Measurements from ENCODE around the gene PRTG. TPM values are rescaled to one million over a fixed set of nuclear protein-coding genes. Genes with fewer than 3 reads are reported as not detected.
"Not testable (repeated sequence)": the region's sequence is repeated elsewhere in the genome, so short reads cannot be mapped to it uniquely, and the experiment has no call there.

PRTG gene
- total and polyA plus RNA-seq, 4 donors, result 0.05 to 2.4 (median 0.25) TPM

DNA sequence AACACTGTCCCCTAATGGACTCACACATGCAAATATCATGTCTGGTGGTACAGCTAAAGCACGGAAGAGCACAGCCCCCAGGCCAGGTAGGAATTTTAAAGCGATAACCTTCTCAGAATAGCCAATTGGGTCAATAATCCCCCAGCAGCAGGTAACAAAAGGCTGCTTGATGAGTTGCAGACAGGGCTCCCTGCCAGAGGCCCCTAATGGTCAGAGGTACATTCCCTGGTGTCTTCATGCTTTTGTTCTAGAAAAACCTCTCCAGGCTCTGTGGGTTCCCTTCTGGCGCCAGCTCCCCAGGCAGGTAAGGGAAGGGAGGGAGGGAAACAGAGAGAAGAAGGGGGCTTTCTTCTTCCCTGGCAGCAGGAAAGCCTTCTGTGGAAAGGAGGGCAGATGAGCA, 43.4 kb upstream of the PRTG start (continued):
- TF ChIP-seq, protein P1, sequence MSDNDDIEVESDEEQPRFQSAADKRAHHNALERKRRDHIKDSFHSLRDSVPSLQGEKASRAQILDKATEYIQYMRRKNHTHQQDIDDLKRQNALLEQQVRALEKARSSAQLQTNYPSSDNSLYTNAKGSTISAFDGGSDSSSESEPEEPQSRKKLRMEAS (IDR thresholded peaks at IDR 0.05), result no peak
- TF ChIP-seq GABPA (IDR thresholded peaks at IDR 0.05 in 1 of 2, conservative IDR thresholded peaks at IDR 0.05 in 1 of 2) (no peak), EGR1 (IDR thresholded peaks at IDR 0.05; ENCODE audit: low read depth in 2 of 2) (no peak), HNF4G (IDR thresholded peaks at IDR 0.05) (no peak), FOXA2 (IDR thresholded peaks at IDR 0.05) (no peak)
- TF ChIP-seq, protein P2, sequence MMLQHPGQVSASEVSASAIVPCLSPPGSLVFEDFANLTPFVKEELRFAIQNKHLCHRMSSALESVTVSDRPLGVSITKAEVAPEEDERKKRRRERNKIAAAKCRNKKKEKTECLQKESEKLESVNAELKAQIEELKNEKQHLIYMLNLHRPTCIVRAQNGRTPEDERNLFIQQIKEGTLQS (IDR thresholded peaks at IDR 0.05), result no peak
- TF ChIP-seq, protein P3, sequence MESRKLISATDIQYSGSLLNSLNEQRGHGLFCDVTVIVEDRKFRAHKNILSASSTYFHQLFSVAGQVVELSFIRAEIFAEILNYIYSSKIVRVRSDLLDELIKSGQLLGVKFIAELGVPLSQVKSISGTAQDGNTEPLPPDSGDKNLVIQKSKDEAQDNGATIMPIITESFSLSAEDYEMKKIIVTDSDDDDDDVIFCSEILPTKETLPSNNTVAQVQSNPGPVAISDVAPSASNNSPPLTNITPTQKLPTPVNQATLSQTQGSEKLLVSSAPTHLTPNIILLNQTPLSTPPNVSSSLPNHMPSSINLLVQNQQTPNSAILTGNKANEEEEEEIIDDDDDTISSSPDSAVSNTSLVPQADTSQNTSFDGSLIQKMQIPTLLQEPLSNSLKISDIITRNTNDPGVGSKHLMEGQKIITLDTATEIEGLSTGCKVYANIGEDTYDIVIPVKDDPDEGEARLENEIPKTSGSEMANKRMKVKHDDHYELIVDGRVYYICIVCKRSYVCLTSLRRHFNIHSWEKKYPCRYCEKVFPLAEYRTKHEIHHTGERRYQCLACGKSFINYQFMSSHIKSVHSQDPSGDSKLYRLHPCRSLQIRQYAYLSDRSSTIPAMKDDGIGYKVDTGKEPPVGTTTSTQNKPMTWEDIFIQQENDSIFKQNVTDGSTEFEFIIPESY (IDR thresholded peaks at IDR 0.05), result no peak

DNA sequence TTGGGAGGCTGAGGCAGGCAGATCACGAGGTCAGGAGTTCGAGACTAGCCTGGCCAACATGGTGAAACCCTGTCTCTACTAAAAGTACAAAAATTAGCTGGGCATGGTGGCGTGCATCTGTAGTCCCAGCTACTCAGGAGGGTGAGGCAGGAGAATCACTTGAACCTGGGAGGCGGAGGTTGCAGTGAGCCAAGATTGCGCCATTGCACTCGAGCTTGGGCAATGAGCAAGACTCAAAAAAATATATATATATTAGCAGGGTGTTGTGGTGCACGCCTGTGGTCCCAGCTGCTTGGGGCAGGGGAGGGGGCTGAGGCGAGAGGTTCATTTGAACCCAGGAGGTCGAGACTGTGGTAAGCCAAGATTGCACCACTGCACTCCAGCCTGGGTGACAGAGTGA, 42.6 kb upstream of the PRTG start:
- WGBS, result 87% methylated on average over 9 of the region's 9 CpGs
- not testable (repeated sequence) for DNase-seq (ENCODE audit: low spot score); H3K9ac ChIP-seq (ENCODE audit: low read depth in 1 of 2, low read length in 2 of 2); H3K4me3 ChIP-seq (ENCODE audit: low read depth in 1 of 3, low read length in 3 of 3); H3K36me3 ChIP-seq (ENCODE audit: control insufficient read depth in 4 of 4, insufficient read depth in 3 of 4, low read depth in 1 of 4, low read length in 3 of 4); H3K27ac ChIP-seq (ENCODE audit: low read depth in 1 of 2, low read length in 2 of 2); H3K27me3 ChIP-seq (ENCODE audit: control insufficient read depth in 4 of 4, insufficient read depth in 4 of 4, low read length in 3 of 4); H3K4me1 ChIP-seq (ENCODE audit: control insufficient read depth in 4 of 4, insufficient read depth in 4 of 4, low read length in 3 of 4); H3K9me3 ChIP-seq (ENCODE audit: control insufficient read depth in 4 of 4, low read length in 3 of 4)

DNA sequence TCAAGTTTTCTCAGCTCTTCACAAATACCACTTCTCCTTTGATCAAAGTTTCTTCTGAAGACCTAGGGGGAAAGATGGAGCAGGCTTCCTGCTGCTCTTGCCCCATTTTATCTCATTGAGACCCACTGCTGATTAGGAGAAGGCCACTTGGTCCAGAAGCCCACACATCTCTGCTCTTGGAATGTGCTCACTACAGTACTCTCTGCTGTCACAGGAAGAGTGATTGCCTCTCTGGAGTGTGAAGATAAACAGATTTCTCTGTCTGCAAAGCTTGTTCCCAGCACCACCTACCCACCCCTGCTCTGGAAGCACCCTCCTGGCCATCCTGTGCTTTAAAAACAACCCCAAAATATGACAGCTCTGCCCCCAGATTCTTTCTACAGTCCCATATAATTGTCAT, 41.3 kb upstream of the PRTG start:
- TF ChIP-seq GABPA (IDR thresholded peaks at IDR 0.05 in 1 of 2, conservative IDR thresholded peaks at IDR 0.05 in 1 of 2) (no peak), SP1 (IDR thresholded peaks at IDR 0.05) (no peak), YY1 (IDR thresholded peaks at IDR 0.05) (no peak), HNF4A (conservative IDR thresholded peaks at IDR 0.05) (no peak), NR2F2 (IDR thresholded peaks at IDR 0.05) (no peak), FOXA1 (IDR thresholded peaks at IDR 0.05) (no peak), FOXA2 (IDR thresholded peaks at IDR 0.05) (no peak), JUND (IDR thresholded peaks at IDR 0.05) (no peak), RAD21 (IDR thresholded peaks at IDR 0.05) (no peak), HNF4G (IDR thresholded peaks at IDR 0.05) (no peak), RXRA (IDR thresholded peaks at IDR 0.05) (no peak), TAF1 (conservative IDR thresholded peaks at IDR 0.05) (no peak)
- TF ChIP-seq, protein P4, sequence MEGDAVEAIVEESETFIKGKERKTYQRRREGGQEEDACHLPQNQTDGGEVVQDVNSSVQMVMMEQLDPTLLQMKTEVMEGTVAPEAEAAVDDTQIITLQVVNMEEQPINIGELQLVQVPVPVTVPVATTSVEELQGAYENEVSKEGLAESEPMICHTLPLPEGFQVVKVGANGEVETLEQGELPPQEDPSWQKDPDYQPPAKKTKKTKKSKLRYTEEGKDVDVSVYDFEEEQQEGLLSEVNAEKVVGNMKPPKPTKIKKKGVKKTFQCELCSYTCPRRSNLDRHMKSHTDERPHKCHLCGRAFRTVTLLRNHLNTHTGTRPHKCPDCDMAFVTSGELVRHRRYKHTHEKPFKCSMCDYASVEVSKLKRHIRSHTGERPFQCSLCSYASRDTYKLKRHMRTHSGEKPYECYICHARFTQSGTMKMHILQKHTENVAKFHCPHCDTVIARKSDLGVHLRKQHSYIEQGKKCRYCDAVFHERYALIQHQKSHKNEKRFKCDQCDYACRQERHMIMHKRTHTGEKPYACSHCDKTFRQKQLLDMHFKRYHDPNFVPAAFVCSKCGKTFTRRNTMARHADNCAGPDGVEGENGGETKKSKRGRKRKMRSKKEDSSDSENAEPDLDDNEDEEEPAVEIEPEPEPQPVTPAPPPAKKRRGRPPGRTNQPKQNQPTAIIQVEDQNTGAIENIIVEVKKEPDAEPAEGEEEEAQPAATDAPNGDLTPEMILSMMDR (IDR thresholded peaks at IDR 0.05; ENCODE audit: low read depth, low read length, missing input control), result no peak
- TF ChIP-seq, protein P5, sequence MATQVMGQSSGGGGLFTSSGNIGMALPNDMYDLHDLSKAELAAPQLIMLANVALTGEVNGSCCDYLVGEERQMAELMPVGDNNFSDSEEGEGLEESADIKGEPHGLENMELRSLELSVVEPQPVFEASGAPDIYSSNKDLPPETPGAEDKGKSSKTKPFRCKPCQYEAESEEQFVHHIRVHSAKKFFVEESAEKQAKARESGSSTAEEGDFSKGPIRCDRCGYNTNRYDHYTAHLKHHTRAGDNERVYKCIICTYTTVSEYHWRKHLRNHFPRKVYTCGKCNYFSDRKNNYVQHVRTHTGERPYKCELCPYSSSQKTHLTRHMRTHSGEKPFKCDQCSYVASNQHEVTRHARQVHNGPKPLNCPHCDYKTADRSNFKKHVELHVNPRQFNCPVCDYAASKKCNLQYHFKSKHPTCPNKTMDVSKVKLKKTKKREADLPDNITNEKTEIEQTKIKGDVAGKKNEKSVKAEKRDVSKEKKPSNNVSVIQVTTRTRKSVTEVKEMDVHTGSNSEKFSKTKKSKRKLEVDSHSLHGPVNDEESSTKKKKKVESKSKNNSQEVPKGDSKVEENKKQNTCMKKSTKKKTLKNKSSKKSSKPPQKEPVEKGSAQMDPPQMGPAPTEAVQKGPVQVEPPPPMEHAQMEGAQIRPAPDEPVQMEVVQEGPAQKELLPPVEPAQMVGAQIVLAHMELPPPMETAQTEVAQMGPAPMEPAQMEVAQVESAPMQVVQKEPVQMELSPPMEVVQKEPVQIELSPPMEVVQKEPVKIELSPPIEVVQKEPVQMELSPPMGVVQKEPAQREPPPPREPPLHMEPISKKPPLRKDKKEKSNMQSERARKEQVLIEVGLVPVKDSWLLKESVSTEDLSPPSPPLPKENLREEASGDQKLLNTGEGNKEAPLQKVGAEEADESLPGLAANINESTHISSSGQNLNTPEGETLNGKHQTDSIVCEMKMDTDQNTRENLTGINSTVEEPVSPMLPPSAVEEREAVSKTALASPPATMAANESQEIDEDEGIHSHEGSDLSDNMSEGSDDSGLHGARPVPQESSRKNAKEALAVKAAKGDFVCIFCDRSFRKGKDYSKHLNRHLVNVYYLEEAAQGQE (IDR thresholded peaks at IDR 0.05), result no peak
- TF ChIP-seq, protein P1 (IDR thresholded peaks at IDR 0.05), result no peak
- TF ChIP-seq, protein P2 (IDR thresholded peaks at IDR 0.05), result no peak
- TF ChIP-seq, protein P3 (IDR thresholded peaks at IDR 0.05), result no peak
- no peaks in the 10 kb centered on the region for H3K9me3 ChIP-seq (ENCODE audit: control insufficient read depth in 4 of 4, low read length in 3 of 4)
- DNase-seq (ENCODE audit: low spot score), result no peak
- no peaks in the 10 kb centered on the region for H3K4me1 ChIP-seq (ENCODE audit: control insufficient read depth in 4 of 4, insufficient read depth in 4 of 4, low read length in 3 of 4)
- H3K4me3 ChIP-seq (ENCODE audit: low read depth in 1 of 3, low read length in 3 of 3), result no peak overlapping the region
- no peak overlapping the region for H3K9ac ChIP-seq (ENCODE audit: low read depth in 1 of 2, low read length in 2 of 2)
- no peaks in the 10 kb centered on the region for H3K27me3 ChIP-seq (ENCODE audit: control insufficient read depth in 4 of 4, insufficient read depth in 4 of 4, low read length in 3 of 4)
- no peak overlapping the region for H3K27ac ChIP-seq (ENCODE audit: low read depth in 1 of 2, low read length in 2 of 2)
- H3K36me3 ChIP-seq (ENCODE audit: control insufficient read depth in 4 of 4, insufficient read depth in 3 of 4, low read depth in 1 of 4, low read length in 3 of 4), result no peaks in the 10 kb centered on the region
